IPS-20b (cell line): ENCODE results near the gene KRT4.
"Not testable (repeated sequence)": the region's sequence is repeated elsewhere in the genome, so short reads cannot be mapped to it uniquely, and the experiment has no call there.

ENCODE experiments used
- H3K27ac ChIP-seq: one replicate; pipeline ENCODE4 v1.5.1; 2013; ENCODE audit warnings: low read length
- H3K27me3 ChIP-seq: 2 replicates; pipeline ENCODE4 v1.6.1; 2013; ENCODE audit warnings: mild to moderate bottlenecking, low read length, inconsistent platforms; ENCODE audit not compliant: insufficient read depth
- H3K36me3 ChIP-seq: 2 replicates; pipeline ENCODE4 v1.6.1; 2013; ENCODE audit warnings: low read depth, mild to moderate bottlenecking, inconsistent platforms, low read length, moderate library complexity; ENCODE audit not compliant: insufficient read depth
- H3K4me1 ChIP-seq: 2 replicates; pipeline ENCODE4 v1.6.1; 2013; ENCODE audit warnings: mild to moderate bottlenecking, control low read depth, inconsistent platforms, low read length, moderate library complexity; ENCODE audit not compliant: insufficient read depth
- H3K4me3 ChIP-seq: 2 replicates; pipeline ENCODE4 v1.5.1; 2013; ENCODE audit warnings: mild to moderate bottlenecking, low read length, inconsistent platforms
- H3K9ac ChIP-seq: 2 replicates; pipeline ENCODE4 v1.6.1; 2013; ENCODE audit warnings: low read depth, mild to moderate bottlenecking, inconsistent platforms, low read length, moderate library complexity
- H3K9me3 ChIP-seq: 2 replicates; pipeline ENCODE4 v1.6.1; 2013; ENCODE audit warnings: mild to moderate bottlenecking, low read depth, low read length, inconsistent platforms; ENCODE audit not compliant: insufficient read depth

KRT4 gene

DNA sequence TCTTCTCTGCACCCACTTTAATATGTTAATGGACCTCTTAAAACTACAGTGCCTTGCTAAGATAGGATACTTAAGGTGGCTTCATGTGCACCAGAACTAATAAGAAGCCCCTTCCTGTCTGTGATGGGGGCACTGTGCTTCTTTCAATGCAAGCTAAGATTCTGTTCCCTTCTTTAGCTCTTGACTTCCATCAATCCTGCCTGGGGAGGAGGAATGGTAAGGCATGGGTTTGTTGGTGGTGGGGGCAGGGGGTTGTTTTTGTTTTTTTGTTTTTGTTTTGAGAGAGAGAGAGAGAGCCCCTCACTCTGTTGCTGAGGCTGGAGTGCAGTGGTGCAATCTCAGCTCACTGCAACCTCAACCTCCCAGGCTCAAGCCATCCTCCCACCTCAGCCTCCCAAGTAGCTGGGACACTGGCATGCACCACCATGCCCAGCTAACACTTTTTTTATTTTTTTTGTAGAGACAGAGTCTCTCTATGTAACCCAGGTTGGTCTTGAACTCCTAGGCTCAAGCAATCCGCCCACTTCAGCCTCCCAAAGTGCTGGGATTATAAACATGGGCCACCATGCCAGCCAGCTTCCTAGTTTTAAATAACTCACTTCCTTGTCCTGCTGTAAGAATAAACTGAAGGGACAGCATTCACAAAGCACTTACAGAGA, 13.5 kb downstream of the KRT4 start:
- Histone ChIP-seq H3K27ac (no peak overlapping the region), H3K9me3 (no peaks in the 10 kb centered on the region), H3K4me1 (peaks cover 16% of the 10 kb centered on the region; the same call in 1 of the 2 replicates), H3K27me3 (no peaks in the 10 kb centered on the region), H3K36me3 (no peaks in the 10 kb centered on the region), H3K9ac (no peak overlapping the region), H3K4me3 (no peak overlapping the region)

DNA sequence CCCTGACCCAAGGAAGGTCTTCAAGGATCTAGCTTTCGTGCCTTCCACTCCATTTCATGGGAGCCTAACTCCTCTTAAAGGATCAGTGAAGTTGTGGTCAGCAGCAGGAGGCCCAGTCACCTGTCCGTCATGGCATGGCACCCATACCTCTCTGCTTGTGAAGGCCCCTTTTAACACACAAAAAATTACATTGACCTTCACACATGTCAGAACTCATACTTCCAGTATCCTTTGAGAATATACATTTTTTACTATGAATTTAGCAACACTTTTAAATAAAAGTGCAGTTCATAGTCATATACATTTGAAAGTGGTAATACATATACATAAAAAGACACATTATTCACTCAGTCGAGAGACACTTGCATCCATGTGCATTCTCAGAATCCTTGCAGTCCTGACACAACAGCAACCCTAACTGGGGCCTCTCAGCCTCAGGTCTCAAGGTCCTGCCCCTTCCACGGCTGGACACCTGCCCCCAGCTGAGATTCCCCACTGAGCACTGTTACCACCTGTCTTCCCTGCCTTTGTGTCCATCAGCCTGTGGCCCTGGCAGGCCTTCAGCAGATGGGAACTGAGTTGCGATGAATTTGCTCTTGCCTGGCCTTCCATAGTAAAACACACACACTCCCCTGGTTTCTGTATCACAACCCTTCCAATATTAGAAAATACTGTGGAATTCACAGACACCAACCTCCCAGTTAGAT, 14.3 kb downstream of the KRT4 start:
- H3K36me3 ChIP-seq, result no peaks in the 10 kb centered on the region
- H3K9me3 ChIP-seq, result no peaks in the 10 kb centered on the region
- H3K27ac ChIP-seq, result no peak overlapping the region
- H3K27me3 ChIP-seq, result no peaks in the 10 kb centered on the region
- peaks cover 12% of the 10 kb centered on the region; the same call in 1 of the 2 replicates for H3K4me1 ChIP-seq
- H3K9ac ChIP-seq, result no peak overlapping the region
- no peak overlapping the region for H3K4me3 ChIP-seq

DNA sequence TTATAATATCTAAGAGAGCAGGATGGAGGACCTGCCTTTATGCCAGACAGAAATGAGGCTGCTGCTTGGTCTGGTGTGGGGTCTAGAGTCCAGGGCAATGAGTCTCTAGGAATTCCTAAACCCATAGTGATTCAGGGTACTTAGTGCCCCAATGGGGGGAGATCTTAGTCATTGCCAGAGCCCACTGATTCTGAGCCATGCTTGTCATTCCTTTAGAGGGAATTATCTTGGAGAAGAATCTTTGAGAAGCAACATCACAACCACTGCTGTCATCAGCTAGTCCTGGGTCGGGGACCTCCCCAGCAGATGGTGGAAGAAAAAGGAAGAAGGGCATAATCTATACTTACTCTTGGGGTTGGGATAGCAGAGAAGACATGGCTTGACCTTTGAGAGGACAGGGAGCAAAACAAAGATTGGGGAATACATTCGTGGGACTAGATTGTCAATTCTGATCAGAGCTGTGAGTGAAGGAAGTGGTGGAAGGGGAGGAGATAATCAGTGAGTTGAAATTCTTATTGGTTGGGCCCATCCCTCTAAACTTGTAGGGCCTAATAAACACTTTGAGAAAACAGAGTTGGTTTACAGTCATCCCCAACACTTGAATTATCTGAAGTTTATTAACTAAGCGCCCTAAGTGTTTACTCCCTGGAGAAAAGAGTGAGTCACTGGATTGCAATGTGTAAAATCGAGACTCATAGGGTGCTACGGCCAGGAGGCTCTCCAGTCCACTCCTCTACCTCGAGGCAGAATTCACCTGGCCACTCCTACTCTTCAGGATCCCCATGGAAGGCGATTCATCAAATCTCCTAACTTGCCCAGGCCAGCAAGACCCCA, 15.0 kb downstream of the KRT4 start:
- H3K36me3 ChIP-seq, result no peaks in the 10 kb centered on the region
- no peaks in the 10 kb centered on the region for H3K27me3 ChIP-seq
- no peak overlapping the region for H3K9ac ChIP-seq
- no peak overlapping the region for H3K4me3 ChIP-seq
- H3K4me1 ChIP-seq, result peaks cover 12% of the 10 kb centered on the region; the same call in 1 of the 2 replicates
- H3K9me3 ChIP-seq, result no peaks in the 10 kb centered on the region
- H3K27ac ChIP-seq, result no peak overlapping the region

DNA sequence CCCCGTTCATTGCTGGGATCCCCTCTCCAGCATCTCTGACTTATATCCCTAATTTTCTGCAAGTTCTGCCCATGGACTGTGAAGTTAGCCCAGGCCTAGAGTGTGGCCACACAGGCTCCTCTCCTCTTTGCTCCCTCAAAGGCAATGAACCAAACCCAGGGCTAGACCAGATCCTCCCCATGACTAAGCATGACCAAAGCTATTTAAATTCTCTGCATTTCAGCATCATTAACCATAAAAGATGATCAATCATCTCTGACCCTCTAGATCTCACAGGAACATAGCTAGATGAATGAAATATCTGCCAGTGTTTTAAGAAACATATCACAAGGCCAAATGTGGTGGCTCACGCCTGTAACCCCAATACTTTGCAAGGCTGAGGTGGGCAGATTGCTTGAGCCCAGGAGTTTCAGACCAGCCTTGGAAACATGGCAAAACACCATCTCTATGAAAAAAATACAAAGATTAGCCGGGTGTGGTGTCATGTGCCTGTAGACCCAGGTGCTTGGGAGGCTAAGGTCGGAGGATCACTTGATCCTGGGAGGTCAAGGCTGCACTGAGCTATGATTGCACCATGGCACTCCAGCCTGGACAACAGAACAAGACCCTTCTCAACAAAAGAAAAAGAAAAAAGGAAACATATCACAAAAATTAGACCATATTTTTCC, 15.8 kb downstream of the KRT4 start:
- Histone ChIP-seq H3K27ac (no peak overlapping the region), H3K9me3 (no peaks in the 10 kb centered on the region), H3K27me3 (no peaks in the 10 kb centered on the region), H3K9ac (no peak overlapping the region), H3K4me1 (peaks cover 12% of the 10 kb centered on the region; the same call in 1 of the 2 replicates), H3K36me3 (no peaks in the 10 kb centered on the region), H3K4me3 (no peak overlapping the region)

DNA sequence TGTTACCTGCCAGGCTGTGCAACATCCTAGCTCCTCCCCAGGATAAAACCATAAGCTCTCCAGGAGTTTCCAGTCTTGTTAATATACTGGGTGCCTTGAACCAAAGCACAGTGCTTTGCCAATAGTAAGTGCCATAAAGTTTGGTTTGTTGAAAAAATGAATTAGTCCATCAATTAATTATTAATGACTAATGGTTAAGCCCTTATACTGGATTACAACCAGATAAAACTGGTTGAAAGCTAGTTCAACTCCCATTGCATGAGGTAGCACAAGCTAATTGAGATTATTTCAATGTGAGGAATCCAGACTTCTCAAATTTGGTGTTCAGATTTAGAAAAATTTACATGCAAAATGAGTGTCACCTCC, 16.4 kb downstream of the KRT4 start:
- no peaks in the 10 kb centered on the region for H3K36me3 ChIP-seq
- H3K27me3 ChIP-seq, result no peaks in the 10 kb centered on the region
- no peak overlapping the region for H3K27ac ChIP-seq
- H3K9me3 ChIP-seq, result no peaks in the 10 kb centered on the region
- peaks cover 12% of the 10 kb centered on the region; the same call in 1 of the 2 replicates for H3K4me1 ChIP-seq
- H3K4me3 ChIP-seq, result no peak overlapping the region
- H3K9ac ChIP-seq, result no peak overlapping the region

DNA sequence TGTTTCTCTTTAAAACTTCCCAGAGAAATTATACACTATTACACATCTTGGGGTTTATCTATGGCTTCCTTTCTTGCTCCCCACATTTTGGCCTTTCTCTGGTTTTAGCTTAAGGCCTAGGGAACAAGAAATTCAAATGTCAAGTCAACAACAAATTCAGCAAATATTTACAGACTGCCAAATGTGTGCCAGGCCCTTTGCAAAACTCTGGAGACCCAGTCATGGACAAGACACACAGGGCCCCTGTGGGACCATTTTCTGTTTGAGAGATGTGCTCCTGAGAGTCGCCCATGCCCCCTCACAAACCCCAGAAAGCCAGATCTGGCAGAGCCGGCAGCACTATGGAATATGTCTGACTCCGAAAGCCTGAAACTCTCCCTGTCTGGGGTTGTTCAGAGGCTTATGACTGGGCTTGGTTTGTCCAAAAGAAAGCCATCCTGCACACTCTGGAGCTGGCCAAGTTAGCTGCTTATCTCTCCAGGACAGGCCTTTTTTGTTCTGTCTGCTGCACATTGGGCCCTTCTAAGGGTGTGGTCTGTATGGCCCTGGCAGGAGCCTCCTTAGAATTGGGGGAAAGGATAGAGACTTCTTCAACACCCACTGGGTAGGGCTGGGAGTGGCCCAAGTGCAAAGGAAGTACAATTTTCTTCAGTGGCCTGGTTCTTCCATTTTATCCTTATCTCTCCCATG, 16.9 kb downstream of the KRT4 start:
- Histone ChIP-seq H3K36me3 (no peaks in the 10 kb centered on the region), H3K9ac (no peak overlapping the region), H3K9me3 (no peaks in the 10 kb centered on the region), H3K27ac (no peak overlapping the region), H3K4me3 (no peak overlapping the region), H3K4me1 (peaks cover 12% of the 10 kb centered on the region; the same call in 1 of the 2 replicates), H3K27me3 (no peaks in the 10 kb centered on the region)

DNA sequence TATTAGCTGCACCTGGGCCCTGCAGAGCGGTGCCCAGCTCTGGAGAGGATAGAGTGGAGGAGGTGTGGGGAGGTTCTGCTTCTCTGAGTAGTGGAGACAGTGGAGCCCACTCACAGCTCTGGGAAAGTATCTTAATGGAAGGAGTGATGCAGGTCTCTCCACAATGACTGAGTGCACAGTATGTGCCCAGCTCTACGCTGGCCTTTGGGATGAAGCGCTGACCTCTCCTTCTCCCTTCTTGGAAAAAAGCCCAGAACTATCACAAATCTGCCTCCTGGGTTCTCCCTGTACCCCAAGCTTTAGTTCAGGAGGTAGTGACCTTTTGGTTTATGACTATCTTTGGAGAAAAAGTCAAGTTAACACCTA, 17.5 kb downstream of the KRT4 start:
- Histone ChIP-seq H3K36me3 (no peaks in the 10 kb centered on the region), H3K9ac (no peak overlapping the region), H3K4me3 (no peak overlapping the region), H3K9me3 (no peaks in the 10 kb centered on the region), H3K4me1 (peaks cover 12% of the 10 kb centered on the region; the same call in 1 of the 2 replicates), H3K27me3 (no peaks in the 10 kb centered on the region), H3K27ac (no peak overlapping the region)

DNA sequence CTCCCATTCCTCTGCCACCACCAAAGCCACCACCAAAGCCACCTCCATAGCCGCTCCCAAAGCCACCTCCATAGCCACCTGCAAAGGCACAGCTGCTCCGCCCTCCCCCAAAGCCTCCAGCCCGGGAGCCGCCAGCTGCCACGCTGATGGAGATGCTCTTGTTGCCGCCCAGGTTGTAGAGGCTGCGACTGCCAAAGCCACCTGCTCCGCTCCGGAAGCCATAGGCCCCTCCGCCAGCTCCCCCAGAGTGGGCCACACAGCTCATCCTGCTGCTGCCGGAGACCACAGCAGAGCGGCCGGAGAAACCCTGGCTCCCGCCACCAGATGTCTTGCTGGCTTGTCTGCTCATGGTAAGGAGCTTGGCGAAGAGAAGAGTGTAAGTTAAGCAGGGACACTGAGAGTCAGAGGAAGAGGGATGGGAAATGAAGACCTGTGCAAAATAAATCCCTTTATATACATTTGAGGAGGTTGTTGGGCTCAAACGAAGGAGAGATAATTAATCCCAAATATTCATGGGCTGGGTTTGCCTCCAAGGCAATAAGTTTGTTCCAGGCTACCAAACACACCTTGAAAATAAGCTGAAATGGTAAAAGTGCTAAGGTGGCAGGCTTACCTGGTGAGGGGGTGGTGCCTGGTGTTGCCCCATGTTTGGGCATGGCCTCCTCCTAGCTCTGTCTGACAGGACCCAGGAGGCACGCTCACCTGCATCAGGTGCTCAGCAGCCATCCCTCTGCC, 18.1 kb downstream of the KRT4 start, which contains the start of gene KRT3:
TSS of gene KRT3 (minus strand) at position 424 of the 735 bp plus-strand sequence. CDS start at position 349, 75 bp downstream.
- no peak within 1 kb of the TSS for H3K27ac ChIP-seq
- H3K4me3 ChIP-seq, result no peak within 1 kb of the TSS
- no peaks in the 10 kb centered on the region for H3K9me3 ChIP-seq
- no peak within 1 kb of the TSS for H3K9ac ChIP-seq
- peaks cover 2% of the 10 kb centered on the region; the same call in 1 of the 2 replicates for H3K27me3 ChIP-seq
- H3K4me1 ChIP-seq, result peaks cover 11% of the 10 kb centered on the region; the same call in 1 of the 2 replicates
- H3K36me3 ChIP-seq, result no peaks in the 10 kb centered on the region

DNA sequence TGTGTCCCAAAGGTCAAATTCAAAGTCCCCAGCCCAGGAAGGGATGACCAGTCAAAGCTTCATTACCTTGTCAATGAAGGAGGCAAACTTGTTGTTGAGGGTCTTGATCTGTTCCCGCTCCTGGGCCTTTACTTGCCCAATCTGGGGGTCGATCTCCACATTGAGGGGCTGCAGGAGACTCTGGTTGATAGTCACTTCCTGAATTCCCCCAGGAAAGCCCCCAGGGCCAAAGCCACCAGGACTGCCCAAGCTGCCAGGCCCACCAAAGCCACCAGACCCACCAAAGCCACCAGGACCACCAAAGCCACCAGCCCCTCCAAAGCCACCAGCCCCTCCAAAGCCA, 18.6 kb downstream of the KRT4 start:
- not testable (repeated sequence) for H3K27ac ChIP-seq, H3K9ac ChIP-seq, H3K9me3 ChIP-seq, H3K27me3 ChIP-seq, H3K4me1 ChIP-seq, H3K4me3 ChIP-seq, H3K36me3 ChIP-seq

DNA sequence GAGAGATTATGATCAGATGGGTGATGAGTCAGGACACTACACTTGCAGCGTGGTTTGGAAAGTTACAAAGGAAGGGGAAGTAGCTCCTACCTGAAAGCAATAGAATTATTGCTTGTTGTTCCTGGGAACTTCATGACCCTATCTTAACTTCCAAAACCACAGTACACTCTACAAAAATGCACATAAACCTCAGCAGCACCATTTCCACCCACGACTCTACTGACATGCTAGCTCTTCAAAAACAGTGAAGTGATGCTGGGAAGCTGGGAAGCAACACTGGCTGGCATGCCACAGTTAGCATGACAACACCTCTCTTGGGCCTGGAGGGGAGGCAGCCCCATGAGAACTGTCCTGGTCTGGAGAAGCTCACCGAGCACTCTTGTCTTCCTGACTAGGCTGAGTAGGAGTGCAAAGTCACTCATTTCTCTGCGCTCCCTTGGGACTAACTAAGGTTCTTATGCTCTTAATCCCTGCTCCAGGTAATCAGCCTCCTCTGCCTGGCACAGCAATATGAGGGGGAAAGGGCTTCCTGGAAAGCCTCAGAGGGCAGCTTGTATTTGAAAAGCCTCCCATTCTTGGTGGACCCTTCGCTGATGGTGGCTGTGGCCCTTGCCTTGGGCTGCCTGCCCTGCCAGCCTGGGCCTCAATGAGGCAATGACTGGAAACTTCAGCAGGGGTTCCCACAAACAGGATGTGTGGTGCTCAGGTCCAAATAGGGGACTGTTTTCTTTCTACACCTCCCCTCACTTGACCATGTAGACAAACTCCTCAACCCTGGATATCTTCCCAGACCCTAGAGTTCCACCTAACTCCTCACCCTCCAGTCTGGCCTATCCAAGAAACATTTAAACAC, 19.2 kb downstream of the KRT4 start:
- Histone ChIP-seq H3K9ac (no peak overlapping the region), H3K36me3 (no peaks in the 10 kb centered on the region), H3K4me1 (peaks cover under 1% of the 10 kb centered on the region; the same call in 1 of the 2 replicates), H3K9me3 (no peaks in the 10 kb centered on the region), H3K27me3 (peaks cover 7% of the 10 kb centered on the region; the same call in 1 of the 2 replicates), H3K27ac (no peak overlapping the region), H3K4me3 (no peak overlapping the region)
